HG03159 (cell line): ENCODE measurements around the gene SLC25A31.
A peak's percentile ranks its signal among the peaks of the same experiment; 100 is the strongest.

Source experiments
- ATAC-seq: cut with Tn5 transposase; IDR thresholded peaks from one replicate; pipeline ENCODE4 v1.9.1; 2021; ENCODE audit warnings: mild to moderate bottlenecking, moderate library complexity; ENCODE audit not compliant: unreplicated experiment

The SLC25A31 gene

DNA sequence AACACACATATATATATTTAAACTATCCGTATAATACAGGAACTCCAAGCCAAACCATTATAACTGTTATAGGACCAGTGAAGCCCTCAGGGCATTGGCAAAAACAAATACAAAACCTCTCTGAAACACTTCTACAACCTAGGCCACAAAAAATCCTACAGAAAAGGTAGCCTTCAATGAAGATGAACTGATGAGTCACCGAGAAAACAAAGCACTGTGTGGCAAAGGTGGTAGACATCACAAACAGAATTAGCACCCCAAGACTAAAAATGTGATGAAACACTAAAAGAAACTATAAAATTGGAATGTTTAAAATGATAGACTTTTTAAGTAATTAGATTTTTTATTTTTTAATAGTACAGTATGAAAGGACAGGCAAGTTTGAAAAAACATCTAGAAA lies 46.4 kb downstream of the SLC25A31 start:
- ATAC-seq, result no peak

DNA sequence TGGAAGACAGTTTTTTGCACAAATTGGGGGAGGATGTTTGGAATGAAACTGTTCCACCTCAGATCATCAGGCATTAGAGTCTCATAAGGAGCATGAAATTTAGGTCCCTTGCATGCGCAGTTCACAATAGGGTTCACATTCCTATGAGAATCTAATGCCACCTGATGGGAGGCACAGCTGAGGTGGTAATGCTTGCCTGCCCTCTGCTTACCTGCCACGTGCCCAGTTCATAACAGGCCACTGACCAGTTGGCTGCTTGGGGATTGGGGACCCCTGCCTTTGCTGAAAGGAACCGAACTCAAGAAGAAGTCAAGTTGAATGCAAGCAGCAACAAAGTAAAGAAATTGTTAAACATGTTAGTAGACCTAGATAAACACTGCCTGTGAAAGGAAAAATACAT lies 47.3 kb downstream of the SLC25A31 start:
- no peak for ATAC-seq

DNA sequence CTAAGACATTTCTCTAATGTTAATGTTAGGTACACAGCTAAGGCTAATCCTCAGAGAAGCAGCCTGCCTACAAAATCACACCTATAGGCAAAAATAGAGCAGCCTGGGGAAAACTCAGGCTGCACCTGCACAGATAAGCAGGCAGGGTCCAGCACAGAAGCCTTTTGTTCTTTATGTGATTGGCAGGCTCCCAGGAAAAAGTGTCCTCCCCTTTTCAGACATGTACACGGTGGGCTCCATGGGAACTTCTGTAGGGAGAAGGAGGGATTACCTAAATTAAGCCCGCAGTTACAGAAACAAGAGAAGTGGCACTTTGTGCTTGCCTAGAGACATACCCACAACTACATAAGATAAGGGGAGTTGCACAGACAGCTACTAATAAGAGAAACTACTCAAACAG lies 47.9 kb downstream of the SLC25A31 start:
- ATAC-seq, result no peak

DNA sequence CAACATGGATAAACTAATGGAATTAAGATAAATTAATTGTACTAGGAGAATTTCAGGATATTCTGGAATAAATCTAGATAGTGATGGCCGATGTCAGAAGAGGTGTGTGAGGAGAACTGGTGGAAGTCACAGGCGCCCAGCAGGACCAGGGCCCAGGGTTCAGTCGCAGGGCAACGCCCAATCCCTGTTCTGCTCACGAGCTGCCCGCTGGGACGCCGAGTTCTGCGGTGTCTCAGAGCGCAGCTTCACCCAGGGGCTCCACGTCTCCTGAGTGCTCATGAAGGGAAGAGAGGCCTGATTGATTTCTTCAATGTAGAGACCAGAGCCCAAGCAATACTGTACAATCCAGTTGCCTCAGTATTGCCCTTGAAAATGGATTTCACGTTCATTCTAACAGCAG lies 50.4 kb downstream of the SLC25A31 start:
- no peak for ATAC-seq

DNA sequence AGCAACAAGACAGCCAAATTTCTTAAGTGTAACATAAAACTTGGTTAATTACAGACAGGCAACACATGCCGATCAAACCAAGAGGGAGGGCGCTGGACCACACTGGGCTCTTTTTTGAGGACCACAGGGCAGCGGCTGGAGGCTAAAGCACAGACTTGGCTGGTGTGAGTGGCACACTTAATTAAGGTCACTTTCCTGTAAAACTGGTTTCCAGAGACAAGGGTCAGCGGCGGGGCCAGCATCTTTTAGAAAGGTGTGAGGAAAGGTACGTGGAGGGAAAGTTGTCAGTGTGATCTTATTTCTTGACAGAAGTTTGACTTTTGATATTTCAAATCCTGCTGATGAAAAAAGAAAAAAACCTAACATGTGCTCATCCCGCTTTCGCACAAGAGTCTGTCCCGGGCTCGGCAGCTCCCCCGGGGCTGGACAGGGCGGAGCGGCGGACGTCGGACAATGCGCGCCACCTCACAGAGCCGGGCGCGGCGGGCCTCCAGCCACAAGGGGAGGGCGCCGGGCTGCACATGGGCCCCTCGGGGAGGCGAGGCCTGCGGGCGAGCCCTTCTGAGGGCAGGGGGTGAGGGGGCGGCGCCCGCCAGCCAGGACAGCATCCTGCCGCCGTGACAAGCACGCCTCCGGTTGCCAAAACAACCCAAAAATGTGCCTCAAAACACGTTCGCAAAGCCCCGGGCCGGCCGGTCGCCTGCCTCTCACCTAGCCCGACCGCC lies 51.3 kb downstream of the SLC25A31 start:
- peak; percentile 43 for ATAC-seq

DNA sequence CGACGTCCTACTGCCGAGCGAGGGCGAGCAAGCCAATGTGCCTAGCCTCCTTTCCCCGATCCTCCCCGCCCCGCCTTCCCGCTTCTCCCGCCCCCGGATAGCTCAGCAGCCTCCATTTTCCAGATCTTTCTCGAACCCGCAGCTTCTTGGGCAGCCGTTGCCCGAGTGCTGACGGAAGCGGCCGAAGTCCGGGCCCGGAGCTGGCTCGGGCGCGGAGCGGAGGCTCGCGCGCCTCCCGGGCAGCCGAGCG lies 51.8 kb downstream of the SLC25A31 start:
- ATAC-seq, result peak; percentile 75

DNA sequence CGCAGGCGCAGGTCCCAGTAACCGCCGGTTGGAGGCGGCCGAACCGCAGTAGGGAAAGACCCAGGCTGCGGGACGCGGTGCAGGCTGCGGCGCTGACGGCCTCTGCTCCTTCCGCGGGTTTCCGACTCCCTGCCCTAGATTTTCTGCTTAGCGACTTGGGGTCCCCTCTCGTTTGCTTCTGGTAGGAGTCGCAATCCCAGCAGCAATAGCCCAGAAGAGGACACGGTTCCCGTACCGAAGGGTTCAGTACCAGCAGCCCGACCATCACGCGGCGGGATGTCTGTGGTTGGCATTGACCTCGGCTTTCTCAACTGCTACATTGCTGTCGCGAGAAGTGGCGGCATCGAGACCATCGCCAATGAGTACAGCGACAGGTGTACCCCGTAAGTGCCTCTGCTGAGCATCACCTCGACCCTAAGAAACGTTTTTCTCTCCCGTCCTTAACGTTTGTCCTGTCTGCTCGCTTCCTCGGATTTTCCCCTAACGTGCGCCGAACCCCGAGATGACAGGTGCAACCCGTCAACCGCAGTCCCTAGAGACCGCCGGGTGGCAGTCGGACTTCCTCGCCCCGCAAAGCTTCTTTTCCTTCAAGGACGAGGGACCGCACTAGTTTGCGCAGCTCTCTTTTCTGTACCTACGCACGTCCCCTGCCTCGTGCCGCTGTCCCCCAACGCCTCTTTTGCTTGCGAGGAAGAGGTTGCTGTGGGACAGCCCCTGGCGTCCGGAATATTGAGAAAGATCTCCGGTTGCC lies 52.2 kb downstream of the SLC25A31 start, which contains the start of gene HSPA4L:
Gene HSPA4L (plus strand): TSS at position 48 of the 751 bp plus-strand sequence. CDS start 229 bp downstream, at position 277.
- peak; percentile 46 for ATAC-seq

DNA sequence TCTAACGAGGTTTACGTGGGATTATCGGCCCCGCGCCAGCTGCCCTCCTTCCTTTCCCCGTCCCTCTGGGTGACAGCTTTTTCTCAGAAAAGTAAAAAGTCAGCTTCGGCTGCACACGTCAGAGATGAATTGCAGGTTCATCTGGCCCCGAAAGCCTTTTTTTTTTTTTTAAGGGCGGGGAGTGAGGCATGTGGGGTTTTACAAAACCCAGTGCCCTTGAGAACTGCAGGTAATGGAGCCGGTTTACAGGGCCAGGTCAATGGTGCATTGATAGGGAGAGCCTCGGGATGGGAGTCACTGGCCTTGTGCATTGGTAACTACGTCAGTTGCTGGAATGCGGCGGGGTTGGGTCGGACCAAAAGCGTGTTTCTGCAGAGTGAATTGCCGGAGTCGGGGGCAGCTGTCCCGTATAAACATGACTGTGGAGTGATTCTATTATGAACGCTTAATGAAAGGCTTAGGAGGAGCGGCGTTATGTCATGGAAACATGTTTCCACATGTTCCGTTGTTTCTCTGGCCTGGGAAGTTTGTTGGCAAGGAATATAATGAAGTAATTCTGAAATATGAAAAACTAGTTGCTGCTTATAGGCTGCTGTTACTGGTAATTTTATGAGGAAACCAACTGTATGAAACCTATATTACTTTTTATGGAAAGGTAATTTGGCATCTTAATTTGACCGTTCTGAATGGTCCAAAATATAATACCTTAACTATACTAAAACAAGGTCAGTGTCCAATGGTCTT lies 53.0 kb downstream of the SLC25A31 start:
- peak; percentile 8 for ATAC-seq

DNA sequence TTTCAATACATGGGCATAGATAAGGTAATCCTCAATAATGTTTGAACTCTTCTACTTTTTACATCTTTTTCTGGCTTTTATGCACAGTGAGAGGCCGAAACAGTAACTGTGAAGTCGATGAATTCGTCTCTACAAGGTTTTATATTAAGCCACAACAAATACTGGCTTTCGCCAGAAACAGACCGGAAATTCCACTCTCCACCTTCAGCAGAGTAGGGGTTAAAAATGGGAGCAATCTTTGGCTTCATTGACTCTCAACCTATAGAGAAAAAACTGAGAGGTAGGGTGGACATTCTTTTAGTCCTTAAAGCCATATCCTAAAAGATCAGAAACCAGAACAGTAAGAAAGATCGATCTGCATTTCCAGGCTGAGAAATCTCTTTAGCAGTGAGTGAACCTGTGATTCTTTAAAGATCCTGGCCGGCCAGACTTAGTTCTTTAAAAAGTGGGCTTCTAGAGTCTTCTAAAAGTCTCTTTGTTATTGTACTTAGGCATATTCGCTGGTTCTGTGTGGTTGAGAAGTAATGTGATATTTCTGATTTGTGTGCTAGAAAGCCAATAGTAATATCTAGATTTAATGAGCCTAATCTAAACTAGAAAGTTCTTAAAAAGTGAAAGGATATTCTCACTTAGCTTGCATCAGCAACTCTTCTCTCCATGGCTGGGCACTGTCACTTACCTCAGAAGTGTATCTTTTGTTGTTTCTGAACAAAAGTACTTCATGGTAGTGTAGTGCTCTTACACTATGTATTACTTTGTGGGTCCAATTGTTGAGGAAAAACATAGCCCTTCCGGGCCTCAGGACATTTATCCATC lies 54.0 kb downstream of the SLC25A31 start:
- no peak for ATAC-seq

DNA sequence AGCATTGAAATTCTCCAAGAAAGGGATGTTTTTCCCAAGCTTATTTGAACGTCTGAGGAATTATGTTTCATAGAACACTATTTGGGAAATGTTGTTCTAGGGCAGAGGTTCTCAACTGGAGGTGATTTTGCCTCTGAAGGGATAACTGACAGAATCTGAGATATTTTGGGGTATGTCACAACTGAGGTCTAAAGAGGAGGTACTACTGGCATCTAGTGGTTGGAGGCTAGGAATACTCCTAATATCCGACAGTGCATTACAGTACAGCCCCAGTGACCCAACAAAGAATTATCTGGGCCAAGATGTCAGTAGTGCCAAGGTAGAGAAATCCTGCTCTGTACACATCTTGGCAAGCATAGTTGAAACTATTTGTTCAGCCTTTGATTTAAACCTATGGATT lies 58.3 kb downstream of the SLC25A31 start:
- ATAC-seq, result no peak

DNA sequence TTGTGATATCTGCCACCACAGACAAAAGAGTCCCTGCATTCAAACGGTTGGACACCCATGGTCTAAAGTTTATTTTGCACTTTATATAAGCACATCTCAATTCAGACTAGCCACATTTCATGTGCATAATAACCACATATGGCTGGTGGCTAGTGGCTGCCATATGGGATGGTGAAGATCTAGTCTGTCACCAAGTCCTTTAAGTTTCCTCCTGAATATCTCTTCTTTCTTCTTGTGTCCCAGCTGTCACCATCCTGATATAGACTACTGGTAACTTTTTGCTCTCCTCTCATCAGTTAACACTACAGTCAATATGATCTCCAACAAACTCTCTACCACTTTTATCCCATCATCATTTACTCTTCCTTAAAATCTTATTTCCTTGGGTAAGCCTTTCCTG lies 61.2 kb downstream of the SLC25A31 start:
- ATAC-seq, result no peak

DNA sequence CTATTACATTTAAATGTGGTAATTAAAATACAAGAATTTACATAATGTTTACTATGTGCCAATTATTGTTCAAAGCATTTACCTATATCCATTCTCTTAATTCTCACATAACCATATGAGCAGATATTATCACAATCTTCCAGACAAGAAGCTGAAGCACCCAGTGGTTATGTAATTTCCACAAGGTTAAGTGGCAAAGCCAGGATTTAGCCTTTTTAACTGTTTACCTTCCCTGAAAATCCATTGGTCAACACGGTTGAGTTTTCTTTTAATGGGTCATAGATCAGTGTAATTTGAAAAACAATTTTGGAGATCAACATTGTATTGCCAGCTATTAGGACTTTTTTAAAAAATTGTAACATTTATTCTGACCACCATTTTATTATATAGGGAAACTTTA lies 63.3 kb downstream of the SLC25A31 start:
- no peak for ATAC-seq

DNA sequence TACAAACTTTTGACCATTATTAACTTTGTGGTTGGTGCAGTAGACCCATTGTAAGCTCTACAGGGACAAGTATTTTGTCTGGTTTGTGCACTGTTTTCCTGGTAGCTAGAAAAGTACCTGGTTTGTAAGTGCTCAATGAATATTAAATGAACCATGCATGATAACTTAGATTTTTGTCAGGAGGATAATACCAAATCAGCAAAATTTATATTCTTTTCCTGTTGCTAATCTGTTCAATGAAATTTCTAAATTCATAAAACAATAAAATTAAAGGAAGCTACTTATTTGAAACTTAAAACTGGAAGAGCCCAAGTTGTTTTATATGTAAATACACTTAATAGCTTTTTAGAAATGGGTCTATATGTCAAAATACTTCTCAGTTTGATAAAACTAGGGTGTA lies 69.5 kb downstream of the SLC25A31 start:
- ATAC-seq, result no peak

DNA sequence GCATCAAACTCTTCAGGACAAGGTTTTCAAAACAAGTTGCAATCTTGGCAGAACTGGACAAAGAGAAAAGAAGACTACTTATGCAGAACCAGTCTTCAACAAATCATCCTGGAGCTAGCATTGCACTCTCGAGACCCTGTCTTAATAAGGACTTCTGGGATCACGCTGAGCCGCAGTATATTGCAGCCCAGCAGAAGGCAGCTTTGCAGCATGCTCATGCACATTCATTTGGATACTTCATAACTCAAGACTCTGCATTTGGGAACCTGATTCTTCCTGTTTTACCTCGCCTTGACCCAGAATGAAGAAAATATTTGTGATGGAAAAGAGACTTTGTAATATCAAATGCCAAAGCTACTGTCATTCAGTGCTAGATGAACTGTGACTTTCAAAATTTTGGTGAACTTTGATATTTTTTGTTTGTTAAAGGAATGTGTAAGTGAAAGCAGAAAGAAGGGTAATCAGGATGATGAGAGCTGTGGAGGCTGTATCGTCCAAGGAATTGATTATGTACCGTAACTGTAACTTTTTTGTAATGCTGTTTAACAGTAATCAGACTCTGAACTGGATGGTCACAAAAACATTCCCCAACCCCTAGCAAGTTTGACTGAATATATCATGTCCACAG lies 79.1 kb downstream of the SLC25A31 start:
- ATAC-seq, result no peak

DNA sequence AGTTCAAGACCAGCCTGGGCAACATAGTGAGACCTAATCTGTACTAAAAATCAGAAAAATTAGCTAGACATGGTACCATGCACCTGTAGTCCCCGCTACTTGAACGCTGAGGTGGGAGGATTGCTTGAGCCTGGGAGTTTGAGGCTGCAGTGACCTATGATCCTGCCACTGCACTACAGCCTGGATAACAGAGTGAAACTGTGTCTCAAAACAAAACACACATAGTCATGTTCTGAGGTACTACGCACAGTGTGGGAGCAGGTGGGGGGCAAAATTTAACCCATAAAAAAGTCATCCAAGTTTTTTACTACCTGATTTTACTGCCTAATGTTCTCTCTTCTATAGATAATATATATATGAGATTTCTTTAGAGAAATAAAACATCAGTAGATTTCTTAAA lies 80.4 kb downstream of the SLC25A31 start:
- no peak for ATAC-seq

DNA sequence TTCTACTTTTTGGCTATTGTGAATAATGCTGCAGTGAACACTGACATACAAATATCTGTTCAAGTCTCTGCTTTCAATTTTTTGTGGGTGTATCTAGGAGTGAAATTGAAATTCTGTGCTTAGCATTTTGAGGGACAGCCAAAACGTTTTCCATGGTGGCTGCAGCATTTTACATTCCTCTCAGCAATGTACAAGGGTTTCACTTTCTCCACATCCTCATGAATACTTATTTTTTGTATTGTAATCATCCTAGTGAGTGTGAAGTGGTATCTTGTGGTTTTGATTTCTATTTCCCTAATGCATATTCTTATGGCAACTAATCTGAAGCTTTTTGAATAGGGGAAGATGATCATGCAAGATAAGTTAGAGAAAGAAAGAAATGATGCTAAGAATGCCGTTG lies 92.2 kb downstream of the SLC25A31 start:
- ATAC-seq, result no peak
